GM04503 (cell line): ENCODE data around the gene SNAP23.

Source experiments
- DNase-seq: peaks from one replicate; pipeline ENCODE4 v3.0.0-alpha.2; 2012; ENCODE audit warnings: low read depth

The SNAP23 gene

GRCh38 chr15:42495361-42496212 lies at the start of gene SNAP23:
SNAP23 (plus strand) TSS chr15:42495634; CDS start chr15:42511847, 16,213 bp downstream.
- DNase-seq, result peak; percentile 84

DNA sequence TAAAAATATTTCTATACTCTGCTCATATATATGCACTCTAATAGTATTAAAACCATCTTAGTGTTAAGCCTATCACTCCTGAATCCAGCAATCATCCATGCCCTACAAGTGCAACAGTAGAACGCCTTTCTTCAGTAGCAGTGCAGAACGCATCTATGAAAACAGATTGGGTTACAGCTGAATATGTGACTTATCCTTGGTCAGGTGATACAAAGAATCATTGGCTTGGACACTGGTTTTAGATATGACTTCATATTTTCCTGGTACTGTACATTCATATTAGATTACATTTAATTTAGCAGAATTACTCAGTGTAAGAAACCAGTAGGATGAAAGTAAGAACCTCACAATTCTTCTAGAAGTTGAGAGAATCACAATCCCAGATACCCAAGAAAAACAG lies 47.8 kb upstream of the SNAP23 start:
- no peak for DNase-seq

DNA sequence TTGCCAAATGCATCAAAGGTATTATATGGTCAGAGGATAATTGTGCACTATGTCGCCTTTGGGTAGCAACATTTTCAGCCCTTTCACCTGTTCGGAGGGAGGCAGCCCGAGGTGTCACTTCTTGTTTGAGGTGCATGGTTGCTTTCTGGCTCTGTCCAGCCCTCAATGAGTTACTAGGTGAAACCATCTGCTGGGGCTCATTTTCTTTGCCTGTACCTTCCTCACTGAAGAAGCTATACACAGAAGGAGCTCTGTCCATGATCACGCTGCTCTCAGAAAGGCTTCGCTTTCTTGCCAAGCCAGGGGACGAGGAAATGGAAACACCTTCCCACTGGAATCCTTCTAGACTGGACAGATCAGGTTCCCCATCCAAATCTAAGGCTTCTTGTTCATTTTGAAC lies 47.2 kb upstream of the SNAP23 start:
- DNase-seq, result no peak

DNA sequence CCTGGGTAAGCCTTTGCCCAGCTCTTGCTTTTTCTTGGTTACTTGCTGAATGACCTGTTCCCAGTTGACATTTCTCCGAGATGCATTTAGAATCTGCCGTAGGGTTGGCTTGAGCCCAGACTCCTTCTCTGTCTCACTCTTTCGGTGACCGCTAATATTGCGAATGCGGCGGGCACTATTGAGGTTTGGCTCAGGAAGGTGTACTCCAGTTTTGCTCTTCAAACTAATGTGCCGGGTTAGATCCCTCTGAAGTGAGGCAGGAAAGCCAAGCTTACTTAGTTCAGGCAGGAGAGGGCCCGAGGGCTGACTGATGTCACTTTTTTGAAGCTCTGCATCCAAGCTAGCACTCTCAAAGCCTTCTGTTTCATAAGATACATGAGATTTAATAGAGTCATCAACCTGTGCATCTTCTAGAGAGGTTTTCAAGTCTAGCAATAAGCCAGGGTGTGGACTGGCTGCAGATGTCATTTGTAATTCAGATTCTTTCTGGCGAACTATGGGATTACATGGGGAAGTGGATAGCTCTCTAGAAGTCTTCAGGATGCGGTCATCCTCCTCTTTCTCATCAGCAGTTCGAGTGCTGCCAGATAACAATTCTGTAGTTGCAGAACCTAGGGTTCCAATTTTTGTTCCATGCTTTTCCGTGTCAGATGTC lies 45.5 kb upstream of the SNAP23 start:
- no peak for DNase-seq

DNA sequence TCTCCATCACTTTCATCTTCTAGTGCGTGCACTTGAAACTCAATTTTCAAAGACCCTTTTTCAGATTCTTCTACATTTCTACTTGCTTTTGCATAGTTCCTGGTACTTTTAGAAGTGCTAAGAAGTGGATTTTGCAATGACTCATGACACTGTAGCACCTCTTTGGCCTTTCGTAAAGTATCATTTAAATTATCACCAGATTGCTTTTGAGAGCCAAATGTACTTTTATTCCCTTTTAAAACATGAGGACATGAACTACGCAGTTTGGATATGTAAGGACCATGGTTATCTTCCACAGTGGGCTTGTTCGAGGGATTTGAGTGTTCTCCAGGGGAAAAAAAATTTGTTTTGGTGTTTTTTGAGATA lies 45.0 kb upstream of the SNAP23 start:
- no peak for DNase-seq

- no peak for DNase-seq
These were observed 41.6 kb upstream of the SNAP23 start for GRCh38 chr15:42453826-42454225.

- no peak for DNase-seq
These were observed 38.9 kb upstream of the SNAP23 start for GRCh38 chr15:42456531-42456930.

DNA sequence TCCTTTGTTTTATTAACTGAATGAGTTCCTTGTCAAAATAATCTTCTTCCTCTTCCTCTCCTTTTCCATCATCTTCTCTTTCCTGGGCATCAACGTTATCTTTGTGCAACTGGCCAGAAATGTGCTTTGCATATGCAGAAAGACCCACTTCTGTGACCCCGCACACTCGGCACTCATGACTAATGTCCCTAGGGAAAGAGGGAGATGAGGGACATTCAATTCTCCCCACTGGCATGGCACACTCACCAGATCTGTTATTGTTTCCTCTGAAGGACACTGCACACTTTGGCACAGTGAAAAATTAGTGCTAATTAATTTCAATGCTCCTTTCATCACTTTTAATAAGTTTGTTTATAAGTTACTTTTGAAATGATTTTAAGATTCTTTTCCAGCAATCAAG lies 38.5 kb upstream of the SNAP23 start:
- DNase-seq, result no peak

DNA sequence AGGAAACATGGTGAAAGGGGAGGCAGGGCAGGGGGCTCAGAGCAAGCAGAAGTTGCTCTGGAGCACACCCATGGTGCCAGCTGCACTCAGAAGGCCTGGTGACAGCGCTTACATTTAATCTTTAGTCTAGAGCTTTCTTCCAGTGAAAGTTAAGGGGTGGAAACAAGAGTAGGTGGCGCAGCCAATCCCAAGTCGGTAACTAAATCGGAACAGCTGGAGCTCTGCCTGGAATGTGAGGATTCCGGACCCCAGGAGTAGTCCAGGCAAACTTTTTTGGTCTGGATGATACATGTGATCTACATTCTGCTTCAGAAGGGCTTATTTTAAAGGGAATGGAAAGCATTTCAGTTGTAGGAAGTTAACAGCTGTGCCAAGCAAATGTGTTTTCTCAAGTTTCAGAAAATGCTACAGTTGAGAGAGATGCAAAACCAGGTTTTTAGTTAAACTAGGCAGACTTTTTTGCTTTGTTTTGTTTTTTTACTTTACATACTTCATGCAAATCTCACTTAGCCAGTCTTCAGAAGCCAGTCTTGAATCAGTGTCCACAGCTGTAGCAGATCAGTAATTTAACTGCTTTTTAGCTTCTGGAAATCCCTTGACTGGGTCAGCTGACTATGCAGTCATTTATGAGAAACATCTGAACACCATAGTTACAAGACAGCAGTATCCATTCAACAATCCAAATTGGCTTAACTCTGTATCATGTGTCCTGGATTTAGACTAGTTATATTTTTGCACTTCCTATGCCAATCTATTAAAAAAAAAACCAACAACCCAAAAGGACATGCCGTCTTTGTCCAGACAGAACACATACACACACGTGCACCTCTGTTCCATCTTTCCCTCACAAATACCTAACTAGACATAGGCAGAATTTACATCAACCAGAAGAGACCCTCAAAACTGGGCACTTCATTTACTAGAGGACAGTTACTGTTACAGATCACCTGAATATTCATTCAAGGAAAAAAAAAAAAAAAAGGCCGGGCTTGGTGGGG lies 37.7 kb upstream of the SNAP23 start:
- peak; percentile 92 for DNase-seq

GRCh38 chr15:42461261-42461660 lies 34.2 kb upstream of the SNAP23 start:
- no peak for DNase-seq

DNA sequence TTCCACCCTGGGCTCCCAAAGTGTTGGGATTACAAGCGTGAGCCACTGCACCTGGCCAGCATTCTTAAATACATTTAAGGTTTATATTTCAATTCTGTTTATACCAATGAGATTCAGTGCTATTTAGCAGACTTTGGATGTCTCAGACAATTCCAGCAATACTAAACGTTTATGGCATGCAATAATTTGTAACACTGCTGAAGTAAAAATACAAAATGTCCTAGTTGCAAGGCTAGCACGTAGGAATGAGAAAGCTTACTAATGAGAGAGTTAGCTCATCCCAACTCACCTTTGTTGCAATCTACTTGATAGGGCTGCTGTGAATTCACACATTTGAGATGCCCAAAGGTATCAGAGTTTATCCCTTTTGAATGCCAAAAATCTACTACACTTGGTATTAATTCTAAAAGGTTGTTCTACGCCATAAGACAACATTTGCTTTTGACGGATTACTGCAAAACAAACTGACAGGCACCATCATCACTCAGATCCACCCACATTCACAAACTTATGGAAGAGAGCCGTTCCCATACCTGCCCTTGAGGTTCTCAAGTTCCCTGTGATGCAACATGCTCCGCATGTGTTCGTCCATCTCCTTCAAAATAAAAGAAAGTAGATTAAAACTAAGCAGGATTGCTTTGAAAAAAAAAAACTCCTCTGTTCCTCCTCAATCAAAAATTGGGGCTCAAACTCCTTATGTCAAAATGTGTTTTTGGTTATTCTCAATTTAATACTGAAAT lies 29.7 kb upstream of the SNAP23 start:
- no peak for DNase-seq

DNA sequence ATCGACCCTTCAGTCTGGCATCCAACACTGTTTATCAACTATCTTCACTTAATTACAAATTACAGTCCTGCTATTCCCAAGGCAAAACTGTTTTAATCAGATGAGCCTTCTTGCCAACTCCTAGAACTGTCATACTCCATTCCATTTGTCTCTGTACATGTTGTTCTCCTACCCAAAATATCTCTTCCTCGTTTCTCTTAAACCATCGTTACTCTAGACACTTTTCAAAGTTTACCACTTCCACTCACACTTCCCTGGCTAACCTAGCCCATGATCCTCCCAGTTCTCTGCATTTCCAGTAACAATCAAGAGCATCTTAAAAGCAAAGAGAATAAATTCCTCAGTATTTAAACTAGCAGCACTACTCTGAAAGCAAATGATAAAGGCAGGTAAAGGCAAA lies 24.4 kb upstream of the SNAP23 start:
- no peak for DNase-seq

GRCh38 chr15:42474827-42475226 lies 20.6 kb upstream of the SNAP23 start:
- no peak for DNase-seq

GRCh38 chr15:42482701-42483100 lies 12.7 kb upstream of the SNAP23 start:
- DNase-seq, result no peak

GRCh38 chr15:42483677-42484076 lies 11.8 kb upstream of the SNAP23 start:
- no peak for DNase-seq

- DNase-seq, result no peak
These were observed 5.2 kb upstream of the SNAP23 start for GRCh38 chr15:42490291-42490670.

- peak; percentile 61 for DNase-seq
These were observed 4.5 kb upstream of the SNAP23 start, which contains the start of gene ZNF106 for GRCh38 chr15:42490671-42491538. ZNF106 (minus strand) TSS chr15:42491141; CDS start chr15:42472289, 18,852 bp downstream.

DNA sequence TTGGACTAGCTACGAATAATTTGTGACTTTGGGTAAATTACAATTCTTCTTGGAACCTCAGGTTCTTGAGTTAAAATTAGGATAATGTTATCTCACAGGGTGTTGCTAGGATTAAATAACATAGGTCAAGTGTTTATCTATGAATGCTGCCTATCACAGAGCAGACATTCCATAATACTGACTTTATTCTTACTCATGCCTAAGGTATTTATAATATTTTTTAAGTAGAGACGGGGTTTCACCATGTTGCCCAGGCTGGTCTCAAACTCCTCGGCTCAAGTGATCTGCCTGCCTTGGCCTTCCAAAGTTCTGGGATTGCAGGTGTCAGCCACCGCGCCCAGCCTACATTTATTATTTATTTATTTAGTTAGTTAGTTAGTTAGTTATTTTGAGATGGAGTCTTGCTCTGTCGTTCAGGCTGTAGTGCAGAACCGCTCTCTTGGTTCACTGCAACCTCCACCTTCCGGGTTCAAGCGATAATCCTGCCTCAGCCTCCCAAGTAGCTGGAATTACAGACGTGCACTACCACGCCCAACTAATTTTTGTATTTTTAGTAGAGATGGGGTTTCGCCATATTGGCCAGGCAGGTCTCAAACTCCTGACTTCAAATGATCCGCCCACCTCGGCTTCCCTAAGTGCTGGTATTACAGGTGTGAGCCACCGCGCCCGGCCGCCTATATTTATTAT lies 3.8 kb upstream of the SNAP23 start:
- peak; percentile 35 for DNase-seq

- no peak for DNase-seq
These were observed 1.8 kb upstream of the SNAP23 start for GRCh38 chr15:42493679-42494078.

DNA sequence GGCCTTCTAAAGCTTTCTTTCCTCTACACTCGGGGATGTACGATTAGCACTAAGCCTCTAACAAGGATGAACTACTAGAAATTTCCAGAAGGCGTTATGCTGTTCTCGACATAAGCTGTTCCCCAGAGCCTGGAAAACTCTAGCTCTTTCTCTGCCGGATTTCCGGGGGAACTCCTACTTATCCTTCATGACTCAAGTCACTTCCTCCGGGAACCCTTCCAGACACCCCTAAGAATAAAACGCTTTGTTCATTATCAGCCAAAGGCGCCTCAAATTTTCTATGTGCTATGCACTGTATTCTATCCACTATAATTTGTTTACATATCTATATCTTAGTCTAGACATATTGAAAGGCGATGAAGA lies 455 bp upstream of the SNAP23 start:
- DNase-seq, result no peak
